Astrocyte (in vitro differentiated cells and primary cell): ENCODE measurements around the gene TEPSIN. TPM values are rescaled to one million over a fixed set of nuclear protein-coding genes. Genes with fewer than 3 reads are reported as not detected.

Source experiments
- DNase-seq: peaks from one replicate; pipeline ENCODE4 v3.0.0-alpha.2; 2010; ENCODE audit warnings: low read depth
- FAIRE-seq: peaks from 2 replicates; lab custom pipeline; 2011; peaks lifted over from hg19 to GRCh38; lab: Jason Lieb, UNC
- H2AFZ ChIP-seq: 2 replicates; pipeline ENCODE4 v1.6.0; 2012; ENCODE audit warnings: low read depth, low read length, inconsistent platforms
- H3K27ac ChIP-seq: 2 replicates; pipeline ENCODE4 v1.5.1; 2011; ENCODE audit warnings: low read depth, low read length, inconsistent platforms
- H3K27me3 ChIP-seq: 2 replicates; pipeline ENCODE4 v1.6.0; 2011; ENCODE audit warnings: low read length, inconsistent platforms; ENCODE audit not compliant: insufficient read depth
- H3K36me3 ChIP-seq: 2 replicates; pipeline ENCODE4 v1.5.1; 2011; ENCODE audit warnings: low read length, inconsistent platforms; ENCODE audit not compliant: insufficient read depth
- H3K4me1 ChIP-seq: 2 replicates; pipeline ENCODE4 v1.5.1; 2011; ENCODE audit warnings: low read length, inconsistent platforms; ENCODE audit not compliant: insufficient read depth
- H3K4me2 ChIP-seq: 2 replicates; pipeline ENCODE4 v1.6.0; 2012; ENCODE audit warnings: low read length, inconsistent platforms
- H3K4me3 ChIP-seq: 2 replicates; pipeline ENCODE4 v1.5.1; 2011; ENCODE audit warnings: low read depth, mild to moderate bottlenecking, low read length, inconsistent platforms; ENCODE audit not compliant: insufficient read depth
- H3K79me2 ChIP-seq: 2 replicates; pipeline ENCODE4 v1.6.0; 2012; ENCODE audit warnings: mild to moderate bottlenecking, low read length, inconsistent platforms; ENCODE audit not compliant: insufficient read depth
- H3K9ac ChIP-seq: 2 replicates; pipeline ENCODE4 v1.6.0; 2012; ENCODE audit warnings: mild to moderate bottlenecking, low read length, inconsistent platforms
- H3K9me3 ChIP-seq: 2 replicates; pipeline ENCODE4 v1.5.1; 2012; ENCODE audit warnings: low read depth, mild to moderate bottlenecking, low read length, inconsistent platforms; ENCODE audit not compliant: insufficient read depth
- H4K20me1 ChIP-seq: 2 replicates; pipeline ENCODE4 v1.6.0; 2012; ENCODE audit warnings: low read length, inconsistent platforms; ENCODE audit not compliant: insufficient read depth
- H3K27ac Mint-ChIP-seq: one replicate; pipeline ENCODE4 v1.8.0; 2021; ENCODE audit warnings: mild to moderate bottlenecking, mixed read lengths; ENCODE audit not compliant: unreplicated experiment
- H3K27me3 Mint-ChIP-seq: one replicate; pipeline ENCODE4 v1.8.0; 2021; ENCODE audit warnings: low read depth, mixed read lengths; ENCODE audit not compliant: unreplicated experiment
- H3K36me3 Mint-ChIP-seq: one replicate; pipeline ENCODE4 v1.8.0; 2021; ENCODE audit warnings: low read depth, mixed read lengths; ENCODE audit not compliant: unreplicated experiment
- H3K4me1 Mint-ChIP-seq: one replicate; pipeline ENCODE4 v1.8.0; 2021; ENCODE audit warnings: low read depth, mixed read lengths; ENCODE audit not compliant: unreplicated experiment
- H3K4me3 Mint-ChIP-seq: one replicate; pipeline ENCODE4 v1.8.0; 2021; ENCODE audit warnings: mild to moderate bottlenecking, moderate library complexity, mixed read lengths; ENCODE audit not compliant: unreplicated experiment
- H3K9me3 Mint-ChIP-seq: one replicate; pipeline ENCODE4 v1.8.0; 2021; ENCODE audit warnings: mild to moderate bottlenecking, mixed read lengths; ENCODE audit not compliant: unreplicated experiment
- CTCF ChIP-seq: IDR thresholded peaks from 2 replicates; pipeline ENCODE4 v1.5.1; 2011; ENCODE audit warnings: low read depth, mild to moderate bottlenecking, inconsistent platforms, low read length, moderate library complexity; ENCODE audit not compliant: insufficient read depth
- EZH2 ChIP-seq: IDR thresholded peaks from 2 replicates; pipeline ENCODE4 v1.6.1; 2012; ENCODE audit warnings: mild to moderate bottlenecking, low read length, inconsistent platforms; ENCODE audit not compliant: insufficient read depth
- total RNA-seq: library from RNA; stranded (reverse); gene quantifications from 2 replicates; pipeline ENCODE4 v1.2.1, GENCODE V29; 2021

TEPSIN gene
- total RNA-seq, 1 donor from 2014 or later: 26.4 TPM

DNA sequence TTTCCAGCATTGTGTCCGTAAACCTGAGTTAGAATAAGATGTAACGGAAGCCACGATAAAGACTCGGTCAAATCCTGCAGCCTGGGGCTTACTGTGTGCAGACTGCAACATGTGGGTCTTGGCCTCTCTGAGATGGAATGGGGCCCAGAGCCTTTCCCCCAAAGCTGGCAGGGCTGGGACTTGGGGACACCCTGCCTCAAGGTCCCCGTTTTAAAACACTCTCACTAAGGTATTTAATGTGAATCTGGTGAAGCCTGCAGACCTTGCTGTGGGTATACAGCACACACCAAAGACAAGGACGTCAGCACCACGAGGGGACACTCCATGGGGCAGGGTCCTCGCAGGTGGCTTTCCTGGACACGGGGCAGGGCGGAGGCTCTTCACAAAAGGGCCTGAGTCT, 2.3 kb upstream of the TEPSIN start:
- H3K4me1 ChIP-seq: peaks cover 24% of the 10 kb centered on the region
- peaks cover 4% of the 10 kb centered on the region for H3K36me3 ChIP-seq
- H3K27me3 Mint-ChIP-seq: no peaks in the 10 kb centered on the region
- H3K36me3 Mint-ChIP-seq: peaks cover 5% of the 10 kb centered on the region
- H3K4me1 Mint-ChIP-seq: peaks cover 14% of the 10 kb centered on the region
- H3K9ac ChIP-seq: no peak overlapping the region
- no peaks in the 10 kb centered on the region for H3K9me3 ChIP-seq
- peak overlapping the region; percentile 97 for H3K4me3 Mint-ChIP-seq
- H3K4me2 ChIP-seq: no peak overlapping the region
- peaks cover 53% of the 10 kb centered on the region for H3K79me2 ChIP-seq
- H4K20me1 ChIP-seq: peaks cover 47% of the 10 kb centered on the region
- H3K27ac Mint-ChIP-seq: no peak overlapping the region
- H3K27ac ChIP-seq: no peak overlapping the region
- H3K27me3 ChIP-seq: no peaks in the 10 kb centered on the region
- no peak for FAIRE-seq
- no peak overlapping the region for H2AFZ ChIP-seq
- DNase-seq: no peak
- no peaks in the 10 kb centered on the region for H3K9me3 Mint-ChIP-seq
- no peak overlapping the region for H3K4me3 ChIP-seq
- no peak for TF ChIP-seq EZH2
- TF ChIP-seq CTCF: no peak

DNA sequence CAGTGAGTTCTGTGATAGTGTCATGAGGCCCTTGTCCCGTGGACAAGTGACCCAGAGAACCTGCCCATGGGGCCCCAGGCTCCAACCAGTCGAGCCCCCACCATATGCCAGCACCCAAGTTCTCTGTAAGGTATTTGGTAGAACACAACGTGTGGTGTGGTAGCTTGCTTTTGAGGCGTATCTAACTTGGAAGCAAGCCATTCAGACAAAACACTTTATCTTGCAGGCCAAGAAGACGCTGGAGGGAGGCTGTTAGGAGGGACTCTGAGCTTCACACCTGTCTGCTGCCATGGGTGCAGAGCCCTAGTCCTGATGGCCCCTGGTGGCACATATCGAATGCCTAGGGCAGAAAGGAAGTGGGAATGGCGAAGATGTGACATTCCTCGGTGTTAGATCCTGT, 1.9 kb upstream of the TEPSIN start:
- peak overlapping the region; percentile 97 for H3K4me3 Mint-ChIP-seq
- H3K4me2 ChIP-seq: peak overlapping the region; percentile 95
- no peak for FAIRE-seq

More for the DNA sequence above, 1.9 kb upstream of the TEPSIN start:
- Mint-ChIP-seq H3K36me3 (peaks cover 4% of the 10 kb centered on the region), H3K27me3 (no peaks in the 10 kb centered on the region), H3K4me1 (peaks cover 14% of the 10 kb centered on the region), H3K27ac (peak overlapping the region; percentile 66), H3K9me3 (no peaks in the 10 kb centered on the region)
- peaks cover 4% of the 10 kb centered on the region for H3K36me3 ChIP-seq
- H3K4me3 ChIP-seq: no peak overlapping the region
- H3K27ac ChIP-seq: no peak overlapping the region
- no peak overlapping the region for H2AFZ ChIP-seq
- H3K4me1 ChIP-seq: peaks cover 24% of the 10 kb centered on the region
- no peak for DNase-seq
- TF ChIP-seq CTCF: no peak
- no peak for TF ChIP-seq EZH2
- H3K9me3 ChIP-seq: no peaks in the 10 kb centered on the region
- peaks cover 57% of the 10 kb centered on the region for H3K79me2 ChIP-seq
- no peak overlapping the region for H3K9ac ChIP-seq
- H4K20me1 ChIP-seq: peaks cover 47% of the 10 kb centered on the region
- H3K27me3 ChIP-seq: no peaks in the 10 kb centered on the region
